B cell (primary cell): Measurements from ENCODE around the gene TSKU.

Experiments
- EZH2 ChIP-seq: IDR thresholded peaks from 2 replicates; pipeline ENCODE4 v1.6.1; 2012; ENCODE audit warnings: borderline replicate concordance, low read depth, mild to moderate bottlenecking, moderate library complexity, low read length; ENCODE audit not compliant: insufficient read depth, poor library complexity, severe bottlenecking
- TF ChIP-seq, protein P1 (sequence below): fragments of 200-600 bp; IDR thresholded peaks from one replicate; pipeline ENCODE4 v1.8.0; 2022; ENCODE audit warnings: antibody characterized with exemption, mild to moderate bottlenecking

DNA sequence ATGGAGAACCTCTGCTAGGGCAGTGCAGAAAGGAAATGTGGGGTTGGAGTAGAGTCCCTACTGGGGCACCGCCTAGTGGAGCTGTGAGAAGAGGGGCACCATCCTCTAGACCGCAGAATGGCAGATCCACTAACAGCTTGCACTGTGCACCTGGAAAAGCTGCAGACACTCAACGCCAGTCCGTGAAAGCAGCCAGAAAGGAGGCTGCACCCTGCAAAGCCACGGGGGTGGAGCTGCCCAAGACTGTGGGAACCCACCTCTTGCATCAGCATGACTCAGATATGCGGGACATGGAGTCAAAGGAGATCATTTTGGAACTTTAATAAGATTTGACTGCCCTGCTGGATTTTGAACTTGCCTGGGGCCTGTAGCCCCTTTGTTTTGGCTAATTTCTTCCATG is 8.7 kb downstream of the TSKU start:
- TF ChIP-seq, protein P1, sequence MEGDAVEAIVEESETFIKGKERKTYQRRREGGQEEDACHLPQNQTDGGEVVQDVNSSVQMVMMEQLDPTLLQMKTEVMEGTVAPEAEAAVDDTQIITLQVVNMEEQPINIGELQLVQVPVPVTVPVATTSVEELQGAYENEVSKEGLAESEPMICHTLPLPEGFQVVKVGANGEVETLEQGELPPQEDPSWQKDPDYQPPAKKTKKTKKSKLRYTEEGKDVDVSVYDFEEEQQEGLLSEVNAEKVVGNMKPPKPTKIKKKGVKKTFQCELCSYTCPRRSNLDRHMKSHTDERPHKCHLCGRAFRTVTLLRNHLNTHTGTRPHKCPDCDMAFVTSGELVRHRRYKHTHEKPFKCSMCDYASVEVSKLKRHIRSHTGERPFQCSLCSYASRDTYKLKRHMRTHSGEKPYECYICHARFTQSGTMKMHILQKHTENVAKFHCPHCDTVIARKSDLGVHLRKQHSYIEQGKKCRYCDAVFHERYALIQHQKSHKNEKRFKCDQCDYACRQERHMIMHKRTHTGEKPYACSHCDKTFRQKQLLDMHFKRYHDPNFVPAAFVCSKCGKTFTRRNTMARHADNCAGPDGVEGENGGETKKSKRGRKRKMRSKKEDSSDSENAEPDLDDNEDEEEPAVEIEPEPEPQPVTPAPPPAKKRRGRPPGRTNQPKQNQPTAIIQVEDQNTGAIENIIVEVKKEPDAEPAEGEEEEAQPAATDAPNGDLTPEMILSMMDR = no peak
- TF ChIP-seq EZH2 = no peak
